ENCODE results near the gene BPTF.
"Not testable (repeated sequence)": the region's sequence is repeated elsewhere in the genome, so short reads cannot be mapped to it uniquely, and the experiment has no call there.

Gene BPTF

DNA sequence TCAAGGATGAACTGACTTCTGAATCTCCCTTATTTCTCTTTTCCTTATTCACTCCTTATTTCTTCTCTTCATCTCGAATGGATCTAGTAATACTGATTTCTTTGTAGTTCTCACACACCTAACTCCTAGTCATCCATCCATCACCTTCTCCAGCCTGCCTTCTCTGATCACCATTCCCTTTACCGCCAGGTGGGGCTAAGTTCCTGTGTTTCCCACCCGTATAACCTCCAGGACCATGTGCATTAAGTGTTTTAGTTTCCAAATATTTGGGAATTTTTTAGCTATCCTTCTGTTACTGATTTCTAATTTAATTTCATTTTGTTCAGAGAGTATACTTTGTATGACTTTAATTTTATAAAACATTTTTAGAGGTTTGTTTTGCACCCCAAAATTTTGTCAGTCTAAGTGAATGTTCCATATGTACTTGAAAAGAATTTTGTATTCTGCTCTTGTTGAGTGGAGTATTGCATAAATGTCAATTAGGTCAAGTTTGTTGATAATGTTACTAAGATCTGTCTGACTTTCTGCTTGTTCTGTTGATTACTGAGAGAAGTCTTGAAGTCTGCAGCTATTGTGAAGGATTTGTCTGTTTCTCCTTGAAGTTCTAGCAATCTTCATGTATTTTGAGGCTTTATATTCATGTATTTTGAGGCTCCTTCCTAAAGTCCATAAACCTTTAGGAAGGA is 8.8 kb downstream of the BPTF start:
- no peak for DNase-seq

DNA sequence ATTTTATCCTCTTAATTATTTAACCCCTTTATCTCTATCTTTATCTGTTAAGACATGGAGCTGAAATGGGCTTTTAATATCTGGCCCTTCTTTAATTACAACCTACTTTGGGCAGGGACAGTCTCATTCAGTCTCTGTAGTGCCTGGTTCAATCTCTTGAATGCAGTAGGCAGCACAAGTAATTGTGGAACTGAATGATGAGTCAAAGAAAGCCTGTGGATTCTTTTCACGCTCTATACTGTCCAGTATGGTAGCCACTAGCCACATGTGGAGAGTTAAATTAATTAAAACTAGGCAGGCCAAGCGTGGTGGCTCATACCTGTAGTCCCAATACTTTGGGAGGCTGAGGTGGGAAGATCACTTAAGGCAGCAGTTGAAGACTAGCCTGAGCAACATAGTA is 9.3 kb downstream of the BPTF start:
- no peak for DNase-seq

DNA sequence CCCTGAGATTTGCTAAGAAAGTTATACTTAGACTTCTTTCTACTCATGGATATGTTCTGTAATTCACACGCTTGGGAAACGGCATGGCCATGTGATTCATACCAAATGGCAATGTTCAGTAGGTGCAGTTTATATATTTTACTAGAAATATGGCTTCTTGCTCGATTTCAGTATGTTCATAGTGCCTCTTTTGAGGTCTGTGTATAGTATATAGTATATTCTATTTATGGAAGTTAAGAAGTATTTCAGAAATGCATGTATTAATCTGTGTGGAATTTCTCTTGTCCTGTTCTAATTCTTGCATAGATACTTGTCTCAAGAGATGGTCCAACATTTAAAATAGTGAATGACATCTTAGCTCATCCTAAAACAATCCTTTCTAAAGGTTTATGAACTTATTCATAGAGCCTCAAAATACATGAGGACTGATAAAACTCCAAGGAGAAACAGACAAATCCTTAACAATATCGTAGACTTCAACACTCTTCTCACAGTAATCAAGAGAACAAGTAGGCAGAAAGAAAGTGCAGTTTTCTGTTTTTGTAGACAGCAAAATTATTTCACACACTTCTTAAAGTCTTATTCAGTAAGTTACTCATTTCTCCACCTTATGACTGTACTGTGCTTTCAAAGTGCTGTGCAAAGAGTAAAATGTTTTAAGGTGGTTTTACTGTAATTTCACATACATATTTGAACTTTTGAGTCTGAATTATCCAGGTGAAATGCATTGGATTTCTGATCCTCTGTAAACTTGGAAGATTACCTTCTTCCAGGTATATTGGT is 11.1 kb downstream of the BPTF start:
- no peak for DNase-seq

DNA sequence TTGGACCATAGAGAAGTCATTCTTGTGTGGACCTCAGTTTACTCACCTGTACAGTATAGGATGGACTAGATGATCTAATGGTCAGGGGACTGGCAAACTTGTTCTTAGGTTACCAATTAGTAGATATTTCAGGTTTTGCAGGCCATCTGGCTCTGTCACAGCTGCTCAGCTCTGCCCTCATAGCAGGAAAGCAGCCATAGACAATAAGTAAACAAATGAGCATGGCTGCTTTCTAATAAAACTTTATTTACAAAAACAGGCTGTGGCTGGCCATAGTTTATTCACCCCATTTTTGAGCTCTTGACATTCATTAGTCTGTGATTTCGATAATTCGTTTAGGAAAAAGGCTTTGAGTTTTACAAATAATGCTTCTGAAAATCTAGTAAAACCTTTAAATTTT is 12.7 kb downstream of the BPTF start:
- DNase-seq, result no peak

GRCh38 chr17:67838538-67838937 is 13.2 kb downstream of the BPTF start:
- DNase-seq, result no peak

DNA sequence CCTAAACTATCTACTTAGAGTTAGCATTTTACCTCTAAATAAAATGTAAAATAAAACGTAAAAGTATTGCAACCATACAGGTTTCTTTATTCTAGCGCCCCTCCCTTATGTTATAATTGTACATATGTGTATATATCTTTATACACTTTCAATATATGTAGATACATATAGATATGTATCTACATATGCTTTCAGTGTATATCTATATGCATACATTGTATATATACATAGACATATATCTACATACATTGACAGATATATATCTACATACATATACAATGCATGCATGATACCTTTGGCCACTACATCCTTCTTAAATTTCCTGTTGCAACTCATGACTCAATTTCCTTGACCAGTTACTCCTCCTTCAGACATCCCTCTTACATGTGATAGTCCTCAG is 16.7 kb downstream of the BPTF start:
- DNase-seq, result no peak

- DNase-seq, result no peak
Observed at GRCh38 chr17:67842648-67843047, 17.3 kb downstream of the BPTF start.

- DNase-seq, result no peak
Observed at GRCh38 chr17:67845374-67845773, 20.1 kb downstream of the BPTF start.

DNA sequence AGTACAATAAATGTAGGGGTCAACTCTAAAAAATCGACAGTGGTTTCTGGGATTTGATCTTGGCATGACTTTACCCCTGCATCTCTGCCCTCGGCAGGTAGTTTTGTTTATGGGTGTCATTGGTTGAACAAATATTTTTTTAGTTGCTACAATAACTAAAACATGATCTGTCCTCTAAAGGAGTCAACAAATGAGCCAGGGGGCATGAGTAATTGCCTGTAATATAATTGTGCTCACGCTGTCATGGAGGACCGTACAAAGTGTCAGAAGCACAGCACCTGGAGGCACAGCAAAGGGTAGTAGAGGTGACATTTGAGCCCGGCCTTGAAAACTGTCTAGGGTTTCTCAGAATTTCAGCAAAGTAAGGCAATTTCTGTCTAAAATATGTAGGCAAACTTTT is 22.9 kb downstream of the BPTF start:
- DNase-seq, result not testable (repeated sequence)

DNA sequence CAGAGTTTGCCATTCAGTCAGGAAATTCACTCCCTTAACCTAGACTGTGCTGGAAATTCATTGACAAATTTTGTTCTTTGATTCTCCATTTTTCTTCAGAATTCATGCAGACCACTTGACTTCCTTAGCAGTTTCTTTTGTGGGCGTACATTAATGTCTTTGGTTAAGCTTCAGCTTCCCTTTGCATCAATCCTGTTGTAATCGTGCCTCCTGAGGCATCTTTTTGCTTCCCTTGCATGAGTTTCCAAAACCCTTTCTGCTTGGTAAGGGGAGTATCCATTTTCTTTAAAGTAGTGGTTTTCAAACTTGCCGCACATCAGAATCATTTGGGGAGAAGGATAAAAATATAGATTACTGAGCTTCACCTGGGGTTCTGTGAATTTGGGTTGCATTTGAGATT is 23.5 kb downstream of the BPTF start:
- not testable (repeated sequence) for DNase-seq

DNA sequence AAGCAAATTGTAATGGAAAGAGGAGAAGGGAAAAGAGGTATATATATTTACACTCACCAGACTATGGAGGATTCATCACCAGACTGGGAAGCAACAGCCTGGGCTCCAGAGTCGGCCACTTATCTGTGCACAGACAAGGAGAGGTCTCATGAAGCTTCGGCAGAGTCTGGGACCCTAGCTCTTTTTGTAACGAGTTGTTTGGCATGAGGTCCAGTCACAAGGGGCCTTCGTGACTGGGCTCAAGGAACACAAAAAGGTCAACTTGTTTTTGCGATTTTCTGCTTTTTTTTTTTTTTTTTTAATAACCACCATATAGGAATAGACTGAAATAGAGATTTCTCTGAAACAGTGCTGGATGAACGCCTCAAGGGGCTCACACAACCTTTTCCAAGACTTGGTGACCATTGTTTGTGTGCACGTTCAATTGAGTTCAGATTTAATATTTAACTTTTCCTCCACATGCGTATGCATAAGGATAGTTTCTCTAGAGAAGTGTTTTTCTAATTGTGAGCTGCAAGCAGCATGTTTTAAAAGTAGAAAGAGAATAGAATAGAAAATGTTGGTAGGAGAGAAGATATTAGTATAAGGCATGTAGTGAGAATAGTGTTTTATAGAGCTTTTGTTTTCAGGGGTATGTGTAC is 25.8 kb downstream of the BPTF start:
- DNase-seq, result no peak

DNA sequence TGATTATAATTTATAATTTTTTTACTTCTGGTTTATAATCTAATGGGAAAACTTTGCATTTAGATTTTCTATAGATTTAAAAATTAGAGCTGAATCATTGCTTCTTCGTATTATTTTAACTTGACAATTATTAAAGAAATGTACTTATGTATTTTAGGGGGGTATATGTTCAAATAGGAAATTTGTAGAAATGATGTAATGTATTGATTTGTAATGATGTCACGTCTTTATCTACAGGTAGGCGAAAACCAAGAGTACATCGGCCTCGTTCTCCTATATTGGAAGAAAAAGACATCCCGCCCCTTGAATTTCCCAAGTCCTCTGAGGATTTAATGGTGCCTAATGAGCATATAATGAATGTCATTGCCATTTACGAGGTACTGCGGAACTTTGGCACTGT is 28.4 kb downstream of the BPTF start:
- DNase-seq, result no peak

DNA sequence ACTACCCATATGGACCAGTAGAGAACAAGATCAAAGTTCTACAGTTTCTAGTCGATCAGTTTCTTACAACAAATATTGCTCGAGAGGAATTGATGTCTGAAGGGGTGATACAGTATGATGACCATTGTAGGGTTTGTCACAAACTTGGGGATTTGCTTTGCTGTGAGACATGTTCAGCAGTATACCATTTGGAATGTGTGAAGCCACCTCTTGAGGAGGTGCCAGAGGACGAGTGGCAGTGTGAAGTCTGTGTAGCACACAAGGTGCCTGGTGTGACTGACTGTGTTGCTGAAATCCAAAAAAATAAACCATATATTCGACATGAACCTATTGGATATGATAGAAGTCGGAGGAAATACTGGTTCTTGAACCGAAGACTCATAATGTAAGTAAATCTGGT is 29.1 kb downstream of the BPTF start:
- no peak for DNase-seq

DNA sequence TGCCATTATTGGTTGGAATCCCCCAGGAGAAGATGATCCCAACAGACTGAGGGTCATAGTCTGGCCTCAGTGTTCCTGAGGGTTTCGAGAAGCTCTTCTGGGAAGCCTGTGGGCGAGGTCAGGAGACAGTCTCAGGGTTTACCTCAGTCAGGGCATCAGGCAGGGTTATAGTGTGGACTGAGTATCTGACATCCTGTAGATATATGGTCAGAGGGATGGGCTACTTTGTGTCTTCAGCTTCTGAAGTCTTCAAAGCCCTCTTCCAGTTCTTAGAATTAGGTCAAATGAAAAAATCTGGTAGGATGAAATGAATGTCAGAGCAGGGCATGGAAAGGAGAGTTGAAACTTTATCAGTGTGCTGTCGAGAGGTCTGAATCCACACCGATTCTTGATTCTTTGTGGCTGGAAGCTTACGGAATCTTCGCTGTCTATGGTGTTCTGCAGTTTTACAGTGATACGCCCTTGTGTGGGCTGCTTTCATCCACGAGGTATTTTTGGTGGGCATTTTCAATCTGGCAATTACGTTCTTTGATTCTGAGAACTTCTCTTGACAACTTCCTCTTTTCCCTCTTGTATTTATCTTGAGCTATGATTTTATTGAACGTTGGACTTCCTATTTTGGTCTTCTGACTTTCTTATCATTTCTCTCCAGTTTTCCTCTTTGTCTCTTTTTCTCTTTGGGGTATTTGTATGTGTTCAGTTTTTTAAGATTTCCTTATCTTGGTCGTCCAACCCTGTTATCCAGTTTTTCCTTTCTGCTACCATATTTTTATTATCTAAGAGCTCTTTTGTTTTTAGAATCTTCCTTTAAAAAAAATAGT is 30.4 kb downstream of the BPTF start:
- no peak for DNase-seq

- not testable (repeated sequence) for DNase-seq
Observed at GRCh38 chr17:67856402-67856801, 31.1 kb downstream of the BPTF start.

GRCh38 chr17:67862614-67863217 is 37.4 kb downstream of the BPTF start:
- no peak for DNase-seq

DNA sequence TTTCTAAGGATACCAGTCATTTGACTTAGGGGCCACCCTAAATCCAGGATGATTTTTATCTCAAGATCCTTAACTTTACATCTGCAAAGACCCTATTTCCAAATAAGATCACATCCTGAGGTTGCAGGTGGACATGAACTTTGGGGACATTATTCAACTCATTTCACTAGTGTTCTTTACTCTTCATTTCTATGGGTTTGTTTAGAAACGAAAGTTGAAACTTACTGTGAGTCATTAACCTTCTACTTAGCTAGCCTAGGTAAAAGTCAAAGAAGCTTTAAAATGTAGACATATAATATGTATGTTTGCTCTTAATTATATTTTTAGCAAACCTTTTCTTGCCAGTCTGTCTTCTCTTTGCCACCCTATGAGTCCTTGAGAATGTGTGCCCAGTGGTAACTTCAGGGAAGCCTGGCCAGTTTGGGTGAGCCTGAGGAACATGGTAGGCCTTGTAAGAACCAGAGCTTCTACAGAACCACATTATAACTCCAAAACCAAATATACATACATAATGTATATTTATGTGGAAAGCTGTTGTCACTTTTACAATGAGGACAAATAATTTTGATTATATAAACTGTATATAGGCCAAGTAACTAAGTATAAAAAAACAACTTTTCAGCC is 38.4 kb downstream of the BPTF start:
- DNase-seq, result no peak

DNA sequence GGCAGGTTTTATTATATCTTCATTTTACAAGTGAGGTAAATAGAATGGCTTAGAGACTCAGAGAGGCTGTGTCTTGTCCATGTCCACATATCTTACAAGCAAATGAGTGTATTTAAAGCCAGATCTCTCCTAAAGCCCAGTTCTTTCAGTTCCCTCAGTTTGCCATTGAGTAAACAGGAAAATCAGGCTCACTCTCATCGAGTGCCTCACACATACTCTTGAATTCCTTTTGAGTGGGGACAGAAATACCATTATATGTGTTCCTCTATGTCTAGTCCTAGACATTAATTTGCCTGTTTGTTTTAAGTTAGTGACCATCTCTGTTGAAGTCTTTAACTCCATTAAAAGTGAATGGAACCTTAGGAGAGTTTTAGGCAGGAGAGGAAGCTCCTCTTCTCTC is 40.1 kb downstream of the BPTF start:
- no peak for DNase-seq

DNA sequence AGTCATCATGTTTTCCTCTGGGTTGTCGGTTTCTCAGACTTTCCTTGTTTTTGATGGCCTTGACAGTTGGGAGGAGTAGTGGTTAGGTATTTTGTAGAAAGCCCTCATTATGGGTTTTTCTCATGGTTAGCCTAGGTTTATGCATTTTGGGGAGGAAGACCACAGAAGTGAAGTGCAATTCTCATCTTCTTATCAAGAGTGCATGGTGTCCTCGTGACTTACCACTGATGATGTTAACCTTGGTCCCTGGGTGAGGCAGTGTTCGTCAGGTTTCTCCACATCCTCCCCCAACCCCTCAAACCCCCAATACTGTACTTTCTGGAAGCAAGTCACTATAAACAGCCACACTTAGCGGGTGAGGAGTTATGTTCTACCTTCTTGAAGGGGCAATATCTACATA is 42.3 kb downstream of the BPTF start:
- DNase-seq, result no peak

DNA sequence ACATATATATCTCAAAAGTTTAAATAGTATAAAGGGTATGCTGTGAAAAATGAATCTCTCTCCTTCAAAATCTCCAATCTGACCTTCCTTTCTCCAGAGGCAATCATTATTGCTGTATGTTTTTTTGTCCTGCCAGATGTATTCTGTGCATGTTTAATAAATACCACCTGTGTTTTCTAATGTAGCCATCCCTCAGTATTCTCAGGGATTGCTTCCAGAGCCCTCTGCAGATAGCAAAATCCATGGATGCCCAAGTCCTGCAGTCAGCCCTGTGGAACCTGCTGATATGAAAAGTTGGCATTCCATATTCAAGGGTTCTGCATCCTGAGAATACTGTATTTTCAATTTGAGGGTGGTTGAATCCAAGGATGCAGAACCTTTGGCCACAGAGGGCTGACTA is 42.9 kb downstream of the BPTF start:
- DNase-seq, result no peak

DNA sequence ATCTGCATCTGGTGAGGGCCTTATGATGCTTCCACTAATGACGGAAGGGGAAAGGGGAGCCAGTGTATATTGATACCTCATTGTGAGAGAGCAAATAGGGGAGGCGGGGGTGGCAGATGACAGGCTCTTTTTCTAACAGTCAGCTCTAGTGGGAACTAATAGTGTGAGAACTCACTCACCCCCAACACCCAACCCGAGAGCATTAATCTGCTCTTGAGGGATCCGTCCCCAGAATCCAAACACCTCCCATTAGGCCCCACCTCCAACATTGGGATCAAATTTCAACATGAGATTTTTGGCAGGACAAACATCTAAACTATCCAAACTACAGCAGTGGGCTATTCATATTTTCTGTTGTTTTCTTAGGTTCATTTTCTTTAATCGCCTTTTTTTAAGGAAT is 54.4 kb downstream of the BPTF start:
- DNase-seq, result no peak

DNA sequence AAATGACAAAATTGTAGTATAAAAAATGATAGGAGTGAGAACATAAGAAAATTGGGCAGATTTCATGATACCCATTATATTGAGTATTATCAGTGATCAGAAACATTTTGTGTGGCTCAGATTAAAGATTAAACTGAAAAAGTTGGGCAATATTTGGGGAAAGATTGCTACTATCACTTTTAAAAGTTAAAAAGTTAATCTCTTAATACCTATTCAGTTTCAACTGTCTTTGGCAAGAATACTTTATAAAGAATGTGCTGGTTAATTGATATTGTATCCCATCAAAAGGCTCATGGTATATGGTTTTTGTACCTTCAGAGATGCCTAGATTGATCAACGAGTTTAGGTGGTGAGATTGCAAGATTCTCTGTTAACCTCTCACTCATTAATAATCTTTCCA is 55.8 kb downstream of the BPTF start:
- no peak for DNase-seq

Data from NCI-H1048 (cell line).